TTC549 (cell line): ENCODE data around the gene C22orf31.
"Not testable (repeated sequence)": the region's sequence is repeated elsewhere in the genome, so short reads cannot be mapped to it uniquely, and the experiment has no call there.

Experiments used
- FAIRE-seq: peaks from 2 replicates; lab custom pipeline; 2012; peaks lifted over from hg19 to GRCh38; lab: Jason Lieb, UNC

C22orf31 gene

GRCh38 chr22:29053048-29053702, 8.5 kb downstream of the C22orf31 start:
- FAIRE-seq, result no peak

GRCh38 chr22:29050457-29050856, 11.2 kb downstream of the C22orf31 start:
- no peak for FAIRE-seq

- no peak for FAIRE-seq
Measured at GRCh38 chr22:29049655-29050263, 11.9 kb downstream of the C22orf31 start.

GRCh38 chr22:29048822-29049654, 12.6 kb downstream of the C22orf31 start:
- FAIRE-seq, result no peak

GRCh38 chr22:29044657-29045176, 16.9 kb downstream of the C22orf31 start:
- FAIRE-seq, result no peak

- FAIRE-seq, result no peak
Measured at GRCh38 chr22:29043906-29044575, 17.6 kb downstream of the C22orf31 start.

- FAIRE-seq, result no peak
Measured at GRCh38 chr22:29041408-29041807, 20.2 kb downstream of the C22orf31 start.

- FAIRE-seq, result no peak
Measured at GRCh38 chr22:29040385-29041275, 21.0 kb downstream of the C22orf31 start.

GRCh38 chr22:29039684-29040083, 21.9 kb downstream of the C22orf31 start:
- not testable (repeated sequence) for FAIRE-seq

GRCh38 chr22:29039148-29039547, 22.5 kb downstream of the C22orf31 start:
- no peak for FAIRE-seq

GRCh38 chr22:29037340-29037932, 24.2 kb downstream of the C22orf31 start:
- FAIRE-seq, result no peak

- no peak for FAIRE-seq
Measured at GRCh38 chr22:29032584-29032983, 29.0 kb downstream of the C22orf31 start.

GRCh38 chr22:29032014-29032475, 29.6 kb downstream of the C22orf31 start:
- FAIRE-seq, result no peak

GRCh38 chr22:29031227-29032011, 30.2 kb downstream of the C22orf31 start:
- FAIRE-seq, result no peak

- FAIRE-seq, result no peak
Measured at GRCh38 chr22:29030618-29031226, 30.9 kb downstream of the C22orf31 start.

- FAIRE-seq, result no peak
Measured at GRCh38 chr22:29030016-29030617, 31.5 kb downstream of the C22orf31 start.

- no peak for FAIRE-seq
Measured at GRCh38 chr22:29029202-29030000, 32.2 kb downstream of the C22orf31 start.

GRCh38 chr22:29028468-29028867, 33.2 kb downstream of the C22orf31 start:
- FAIRE-seq, result no peak
